ENCODE data around the gene SMIM5. TPM values are rescaled to one million over a fixed set of nuclear protein-coding genes. Genes with fewer than 3 reads are reported as not detected.

SMIM5 gene
- total and polyA plus RNA-seq, 2 of the 13 experiments (the other 11 are each of a cell fraction or from before 2014, with no cell fraction given), result not detected

DNA sequence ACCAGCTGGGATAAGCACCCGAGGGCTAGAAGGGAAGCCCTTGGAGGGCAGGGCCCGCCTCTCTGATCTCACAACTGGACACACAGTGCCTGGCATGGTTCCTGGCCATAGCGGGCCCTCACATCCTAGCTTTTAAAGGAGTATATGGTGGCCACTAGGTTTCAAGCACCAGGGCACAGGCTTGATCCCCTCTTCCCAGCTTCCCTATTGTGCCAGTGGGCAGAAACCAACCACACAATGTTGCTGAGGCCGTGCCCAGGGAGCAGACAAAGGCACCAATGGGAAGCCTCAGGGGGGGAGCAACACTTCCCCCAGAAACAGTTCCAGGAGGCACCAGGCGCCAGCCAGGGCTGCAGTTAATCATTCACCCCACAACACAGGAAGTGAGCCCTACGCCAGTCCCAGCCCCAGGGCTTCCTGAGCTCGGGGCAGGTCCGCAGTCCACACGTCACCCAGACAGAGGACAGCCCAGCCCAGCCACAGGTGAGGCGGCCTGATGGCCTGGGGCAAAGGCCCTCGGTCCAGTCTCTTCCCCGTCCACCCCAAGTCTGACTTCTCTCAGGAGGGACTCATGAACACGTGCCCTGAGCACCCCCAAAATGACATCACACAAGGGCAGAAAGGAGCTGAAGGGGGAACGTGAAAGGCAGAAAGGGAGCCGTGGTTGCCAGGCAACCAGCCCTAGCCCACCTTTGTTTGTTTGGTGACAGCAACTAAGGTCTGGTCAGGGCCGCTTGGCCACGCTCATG lies 12.8 kb downstream of the SMIM5 start (continued):
- TF ChIP-seq, protein P1, sequence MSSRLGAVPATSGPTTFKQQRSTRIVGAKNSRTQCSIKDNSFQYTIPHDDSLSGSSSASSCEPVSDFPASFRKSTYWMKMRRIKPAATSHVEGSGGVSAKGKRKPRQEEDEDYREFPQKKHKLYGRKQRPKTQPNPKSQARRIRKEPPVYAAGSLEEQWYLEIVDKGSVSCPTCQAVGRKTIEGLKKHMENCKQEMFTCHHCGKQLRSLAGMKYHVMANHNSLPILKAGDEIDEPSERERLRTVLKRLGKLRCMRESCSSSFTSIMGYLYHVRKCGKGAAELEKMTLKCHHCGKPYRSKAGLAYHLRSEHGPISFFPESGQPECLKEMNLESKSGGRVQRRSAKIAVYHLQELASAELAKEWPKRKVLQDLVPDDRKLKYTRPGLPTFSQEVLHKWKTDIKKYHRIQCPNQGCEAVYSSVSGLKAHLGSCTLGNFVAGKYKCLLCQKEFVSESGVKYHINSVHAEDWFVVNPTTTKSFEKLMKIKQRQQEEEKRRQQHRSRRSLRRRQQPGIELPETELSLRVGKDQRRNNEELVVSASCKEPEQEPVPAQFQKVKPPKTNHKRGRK (CRISPR knock-in tag; IDR thresholded peaks at IDR 0.05), result no peak
- TF ChIP-seq ZNF329 (CRISPR knock-in tag; IDR thresholded peaks at IDR 0.05; ENCODE audit: low read depth) (0 out of 2 replicates have a peak, but pooled peaks have one; percentile 23), ZNF616 (CRISPR knock-in tag; IDR thresholded peaks at IDR 0.05; ENCODE audit: low read depth) (no peak), ZNF432 (CRISPR knock-in tag; IDR thresholded peaks at IDR 0.05; ENCODE audit: borderline replicate concordance) (no peak), ZSCAN25 (CRISPR knock-in tag; IDR thresholded peaks at IDR 0.05) (peak; percentile 86), MEIS2 (CRISPR knock-in tag; IDR thresholded peaks at IDR 0.05) (peak; percentile 82; the same call in 1 of the 2 replicates), PHF5A (CRISPR knock-in tag; IDR thresholded peaks at IDR 0.05; ENCODE audit: low read depth, unreplicated experiment) (peak; percentile 49), SRSF4 (IDR thresholded peaks at IDR 0.05; ENCODE audit: low read depth, low read length, poor library complexity, severe bottlenecking) (no peak), ZNF326 (CRISPR knock-in tag; IDR thresholded peaks at IDR 0.05; ENCODE audit: borderline replicate concordance) (peak; percentile 19; the same call in 1 of the 2 replicates), ZNF451 (CRISPR knock-in tag; IDR thresholded peaks at IDR 0.05) (peak; percentile 84), ZNF232 (CRISPR knock-in tag; IDR thresholded peaks at IDR 0.05; ENCODE audit: borderline replicate concordance) (peak; percentile 73; the same call in 1 of the 2 replicates), SOX5 (CRISPR knock-in tag; IDR thresholded peaks at IDR 0.05; ENCODE audit: borderline replicate concordance) (peak; percentile 54), CBX5 (CRISPR knock-in tag; IDR thresholded peaks at IDR 0.05; ENCODE audit: borderline replicate concordance) (no peak)
- TF ChIP-seq, protein P2, sequence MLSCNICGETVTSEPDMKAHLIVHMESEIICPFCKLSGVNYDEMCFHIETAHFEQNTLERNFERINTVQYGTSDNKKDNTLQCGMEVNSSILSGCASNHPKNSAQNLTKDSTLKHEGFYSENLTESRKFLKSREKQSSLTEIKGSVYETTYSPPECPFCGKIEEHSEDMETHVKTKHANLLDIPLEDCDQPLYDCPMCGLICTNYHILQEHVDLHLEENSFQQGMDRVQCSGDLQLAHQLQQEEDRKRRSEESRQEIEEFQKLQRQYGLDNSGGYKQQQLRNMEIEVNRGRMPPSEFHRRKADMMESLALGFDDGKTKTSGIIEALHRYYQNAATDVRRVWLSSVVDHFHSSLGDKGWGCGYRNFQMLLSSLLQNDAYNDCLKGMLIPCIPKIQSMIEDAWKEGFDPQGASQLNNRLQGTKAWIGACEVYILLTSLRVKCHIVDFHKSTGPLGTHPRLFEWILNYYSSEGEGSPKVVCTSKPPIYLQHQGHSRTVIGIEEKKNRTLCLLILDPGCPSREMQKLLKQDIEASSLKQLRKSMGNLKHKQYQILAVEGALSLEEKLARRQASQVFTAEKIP (CRISPR knock-in tag; IDR thresholded peaks at IDR 0.05; ENCODE audit: borderline replicate concordance), result no peak
- TF ChIP-seq, protein P3, sequence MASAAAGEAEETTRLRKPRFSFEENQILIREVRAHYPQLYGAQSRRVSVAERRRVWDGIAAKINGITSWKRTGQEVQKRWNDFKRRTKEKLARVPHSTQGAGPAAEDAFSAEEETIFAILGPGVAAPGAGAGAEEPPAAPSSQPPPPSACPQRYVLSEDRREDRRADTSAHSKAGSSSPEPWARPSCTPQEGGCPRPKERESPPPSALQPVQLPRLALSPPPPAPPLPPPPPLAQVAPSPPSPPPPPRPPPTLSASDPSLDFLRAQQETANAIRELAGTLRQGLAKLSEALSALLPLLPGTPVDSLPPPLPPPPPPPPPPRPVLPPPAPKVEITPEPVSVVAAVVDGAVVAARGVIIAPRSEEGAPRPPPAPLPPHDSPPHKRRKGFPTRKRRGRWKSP (CRISPR knock-in tag; IDR thresholded peaks at IDR 0.05), result no peak
- TF ChIP-seq, protein P4, sequence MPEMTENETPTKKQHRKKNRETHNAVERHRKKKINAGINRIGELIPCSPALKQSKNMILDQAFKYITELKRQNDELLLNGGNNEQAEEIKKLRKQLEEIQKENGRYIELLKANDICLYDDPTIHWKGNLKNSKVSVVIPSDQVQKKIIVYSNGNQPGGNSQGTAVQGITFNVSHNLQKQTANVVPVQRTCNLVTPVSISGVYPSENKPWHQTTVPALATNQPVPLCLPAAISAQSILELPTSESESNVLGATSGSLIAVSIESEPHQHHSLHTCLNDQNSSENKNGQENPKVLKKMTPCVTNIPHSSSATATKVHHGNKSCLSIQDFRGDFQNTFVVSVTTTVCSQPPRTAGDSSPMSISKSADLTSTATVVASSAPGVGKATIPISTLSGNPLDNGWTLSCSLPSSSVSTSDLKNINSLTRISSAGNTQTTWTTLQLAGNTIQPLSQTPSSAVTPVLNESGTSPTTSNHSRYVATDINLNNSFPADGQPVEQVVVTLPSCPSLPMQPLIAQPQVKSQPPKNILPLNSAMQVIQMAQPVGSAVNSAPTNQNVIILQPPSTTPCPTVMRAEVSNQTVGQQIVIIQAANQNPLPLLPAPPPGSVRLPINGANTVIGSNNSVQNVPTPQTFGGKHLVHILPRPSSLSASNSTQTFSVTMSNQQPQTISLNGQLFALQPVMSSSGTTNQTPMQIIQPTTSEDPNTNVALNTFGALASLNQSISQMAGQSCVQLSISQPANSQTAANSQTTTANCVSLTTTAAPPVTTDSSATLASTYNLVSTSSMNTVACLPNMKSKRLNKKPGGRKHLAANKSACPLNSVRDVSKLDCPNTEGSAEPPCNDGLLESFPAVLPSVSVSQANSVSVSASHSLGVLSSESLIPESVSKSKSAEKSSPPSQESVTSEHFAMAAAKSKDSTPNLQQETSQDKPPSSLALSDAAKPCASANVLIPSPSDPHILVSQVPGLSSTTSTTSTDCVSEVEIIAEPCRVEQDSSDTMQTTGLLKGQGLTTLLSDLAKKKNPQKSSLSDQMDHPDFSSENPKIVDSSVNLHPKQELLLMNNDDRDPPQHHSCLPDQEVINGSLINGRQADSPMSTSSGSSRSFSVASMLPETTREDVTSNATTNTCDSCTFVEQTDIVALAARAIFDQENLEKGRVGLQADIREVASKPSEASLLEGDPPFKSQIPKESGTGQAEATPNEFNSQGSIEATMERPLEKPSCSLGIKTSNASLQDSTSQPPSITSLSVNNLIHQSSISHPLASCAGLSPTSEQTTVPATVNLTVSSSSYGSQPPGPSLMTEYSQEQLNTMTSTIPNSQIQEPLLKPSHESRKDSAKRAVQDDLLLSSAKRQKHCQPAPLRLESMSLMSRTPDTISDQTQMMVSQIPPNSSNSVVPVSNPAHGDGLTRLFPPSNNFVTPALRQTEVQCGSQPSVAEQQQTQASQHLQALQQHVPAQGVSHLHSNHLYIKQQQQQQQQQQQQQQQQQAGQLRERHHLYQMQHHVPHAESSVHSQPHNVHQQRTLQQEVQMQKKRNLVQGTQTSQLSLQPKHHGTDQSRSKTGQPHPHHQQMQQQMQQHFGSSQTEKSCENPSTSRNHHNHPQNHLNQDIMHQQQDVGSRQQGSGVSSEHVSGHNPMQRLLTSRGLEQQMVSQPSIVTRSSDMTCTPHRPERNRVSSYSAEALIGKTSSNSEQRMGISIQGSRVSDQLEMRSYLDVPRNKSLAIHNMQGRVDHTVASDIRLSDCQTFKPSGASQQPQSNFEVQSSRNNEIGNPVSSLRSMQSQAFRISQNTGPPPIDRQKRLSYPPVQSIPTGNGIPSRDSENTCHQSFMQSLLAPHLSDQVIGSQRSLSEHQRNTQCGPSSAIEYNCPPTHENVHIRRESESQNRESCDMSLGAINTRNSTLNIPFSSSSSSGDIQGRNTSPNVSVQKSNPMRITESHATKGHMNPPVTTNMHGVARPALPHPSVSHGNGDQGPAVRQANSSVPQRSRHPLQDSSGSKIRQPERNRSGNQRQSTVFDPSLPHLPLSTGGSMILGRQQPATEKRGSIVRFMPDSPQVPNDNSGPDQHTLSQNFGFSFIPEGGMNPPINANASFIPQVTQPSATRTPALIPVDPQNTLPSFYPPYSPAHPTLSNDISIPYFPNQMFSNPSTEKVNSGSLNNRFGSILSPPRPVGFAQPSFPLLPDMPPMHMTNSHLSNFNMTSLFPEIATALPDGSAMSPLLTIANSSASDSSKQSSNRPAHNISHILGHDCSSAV (CRISPR knock-in tag; IDR thresholded peaks at IDR 0.05; ENCODE audit: borderline replicate concordance), result no peak

All from HepG2 (cell line).